GM19023 (cell line): Measurements from ENCODE around the gene TOR1AIP2.

Experiments used
- ATAC-seq: cut with Tn5 transposase; IDR thresholded peaks from one replicate; pipeline ENCODE4 v1.9.1; 2021; ENCODE audit warnings: mild to moderate bottlenecking, moderate library complexity; ENCODE audit not compliant: unreplicated experiment

Gene TOR1AIP2

GRCh38 chr1:179877586-179878265 lies at the start of gene TOR1AIP2:
TOR1AIP2 (minus strand) TSS chr1:179877803; CDS start chr1:179852665, 25,138 bp downstream.
- ATAC-seq: peak; percentile 63

DNA sequence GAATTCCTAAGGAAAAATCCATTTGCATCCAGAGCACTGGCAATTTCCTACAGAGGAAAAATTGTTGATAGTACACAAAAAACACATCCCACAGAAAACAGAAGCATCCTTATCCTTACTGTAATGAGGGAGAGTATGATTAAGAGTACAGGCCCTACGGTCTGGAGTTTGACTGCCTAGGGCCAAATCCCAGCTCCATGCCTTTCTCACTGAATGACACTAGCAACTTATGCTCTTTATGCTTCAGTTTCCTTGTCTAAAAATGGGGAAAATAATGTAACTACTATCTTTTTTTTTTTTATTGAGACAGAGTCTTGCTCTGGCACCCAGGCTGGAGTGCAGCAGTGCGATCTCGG lies 49.2 kb upstream of the TOR1AIP2 start:
- ATAC-seq: no peak

GRCh38 chr1:179925922-179926849 lies 48.6 kb upstream of the TOR1AIP2 start:
- no peak for ATAC-seq

GRCh38 chr1:179925302-179925701 lies 47.7 kb upstream of the TOR1AIP2 start:
- ATAC-seq: no peak

DNA sequence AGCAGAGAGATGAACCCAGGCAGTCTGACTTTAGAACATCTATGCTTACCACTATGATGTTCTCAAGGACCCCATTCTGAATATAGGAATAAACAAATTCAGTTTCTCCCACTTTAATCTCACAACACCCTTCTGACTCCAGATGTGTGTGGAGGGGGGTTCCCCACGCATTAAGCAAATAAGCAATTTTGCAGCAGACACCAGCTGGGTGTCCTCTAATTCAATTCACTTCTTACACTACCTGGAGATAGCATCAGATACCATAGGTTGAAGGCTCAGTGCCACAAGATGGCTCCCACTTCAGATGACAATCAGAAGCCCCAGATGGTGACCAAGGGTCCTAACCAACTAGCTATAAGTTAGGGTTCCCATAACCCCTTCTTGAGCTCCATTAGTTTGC lies 46.7 kb upstream of the TOR1AIP2 start:
- ATAC-seq: peak; percentile 71

DNA sequence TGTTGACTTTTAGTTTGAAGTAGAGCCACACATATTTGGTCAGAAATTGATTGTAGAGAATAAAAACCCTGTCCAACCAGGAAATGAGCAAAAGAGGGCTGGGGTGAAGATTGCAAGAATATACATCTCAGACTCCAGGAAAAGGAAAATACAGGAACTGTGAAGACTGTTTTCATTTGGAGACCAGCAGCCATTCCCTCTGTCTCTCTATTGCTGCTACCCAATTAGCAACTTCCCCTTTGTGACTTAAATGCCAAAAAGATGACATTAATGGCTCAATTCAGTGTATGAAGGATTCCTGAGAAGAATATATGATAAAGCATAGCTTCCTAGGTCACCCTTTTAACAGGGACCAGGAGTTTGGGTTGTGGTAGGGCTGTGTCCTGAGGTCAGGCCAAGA lies 45.4 kb upstream of the TOR1AIP2 start:
- ATAC-seq: no peak

- no peak for ATAC-seq
These were observed 44.6 kb upstream of the TOR1AIP2 start for GRCh38 chr1:179921981-179922872.

- no peak for ATAC-seq
These were observed 43.9 kb upstream of the TOR1AIP2 start for GRCh38 chr1:179921472-179921871.

DNA sequence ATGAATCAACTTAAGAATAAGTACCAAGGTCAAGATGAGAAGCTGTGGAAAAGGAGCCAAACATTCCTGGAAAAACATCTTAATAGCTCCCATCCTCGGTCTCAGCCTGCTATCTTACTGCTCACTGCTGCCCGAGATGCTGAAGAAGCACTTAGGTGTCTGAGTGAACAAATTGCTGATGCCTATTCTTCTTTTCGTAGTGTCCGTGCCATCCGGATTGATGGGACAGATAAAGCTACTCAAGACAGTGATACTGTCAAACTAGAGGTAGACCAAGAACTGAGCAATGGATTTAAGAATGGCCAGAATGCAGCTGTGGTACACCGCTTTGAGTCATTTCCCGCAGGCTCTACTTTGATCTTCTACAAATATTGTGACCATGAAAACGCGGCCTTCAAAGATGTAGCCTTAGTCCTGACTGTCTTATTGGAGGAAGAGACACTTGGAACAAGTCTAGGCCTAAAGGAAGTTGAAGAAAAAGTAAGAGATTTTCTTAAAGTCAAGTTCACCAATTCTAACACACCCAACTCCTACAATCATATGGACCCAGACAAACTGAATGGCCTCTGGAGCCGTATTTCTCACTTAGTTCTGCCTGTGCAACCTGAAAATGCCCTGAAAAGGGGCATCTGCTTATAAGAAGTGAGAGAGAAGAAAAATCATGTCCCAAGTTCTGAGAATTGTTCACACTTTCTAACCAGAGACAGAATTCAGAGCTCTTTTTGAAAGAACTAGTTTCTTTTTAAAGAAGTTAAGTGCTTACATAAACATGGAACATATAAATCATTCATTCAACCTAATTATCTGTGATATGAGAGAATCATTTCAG lies 40.2 kb upstream of the TOR1AIP2 start:
- ATAC-seq: no peak

GRCh38 chr1:179911812-179912211 lies 34.2 kb upstream of the TOR1AIP2 start:
- no peak for ATAC-seq

GRCh38 chr1:179910934-179911333 lies 33.3 kb upstream of the TOR1AIP2 start:
- no peak for ATAC-seq

DNA sequence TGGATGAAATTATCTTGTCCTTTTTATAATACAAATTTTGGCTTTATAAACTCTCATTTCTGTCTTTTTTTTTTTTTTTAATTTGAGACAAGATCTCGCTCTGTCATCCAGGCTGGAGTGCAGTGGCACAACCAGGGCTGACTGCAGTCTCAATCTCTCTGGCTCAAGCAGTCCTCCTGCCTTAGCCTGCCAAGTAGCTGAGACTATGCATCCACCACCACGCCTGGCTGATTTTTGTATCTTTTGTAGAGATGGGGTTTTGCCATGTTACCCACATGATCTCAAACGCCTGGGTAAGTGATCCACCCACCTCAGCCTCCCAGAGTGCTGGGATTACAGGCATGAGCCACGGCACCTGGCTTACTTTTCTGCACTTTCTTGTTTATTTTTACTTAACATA lies 12.0 kb upstream of the TOR1AIP2 start:
- ATAC-seq: no peak

GRCh38 chr1:179888071-179888470 lies 10.5 kb upstream of the TOR1AIP2 start:
- no peak for ATAC-seq

DNA sequence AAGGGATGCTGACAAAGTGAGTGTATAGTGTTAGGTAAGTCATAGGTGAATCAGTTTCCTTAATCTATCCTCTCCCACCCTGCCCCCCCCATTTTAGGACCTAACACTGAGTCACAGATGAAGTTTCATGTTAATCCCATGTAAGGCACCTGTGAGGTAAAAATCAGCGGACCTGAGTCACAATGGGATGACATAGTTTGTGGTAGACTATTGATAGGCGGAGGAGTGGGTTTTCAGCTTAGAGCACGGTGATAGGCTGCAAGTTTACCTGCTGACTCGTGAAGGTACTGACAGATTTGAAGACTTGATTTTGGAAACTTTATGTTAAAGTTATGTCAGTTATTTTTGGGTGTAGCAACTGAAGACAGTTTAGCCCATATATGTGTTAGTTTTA lies 6.1 kb upstream of the TOR1AIP2 start:
- ATAC-seq: no peak

DNA sequence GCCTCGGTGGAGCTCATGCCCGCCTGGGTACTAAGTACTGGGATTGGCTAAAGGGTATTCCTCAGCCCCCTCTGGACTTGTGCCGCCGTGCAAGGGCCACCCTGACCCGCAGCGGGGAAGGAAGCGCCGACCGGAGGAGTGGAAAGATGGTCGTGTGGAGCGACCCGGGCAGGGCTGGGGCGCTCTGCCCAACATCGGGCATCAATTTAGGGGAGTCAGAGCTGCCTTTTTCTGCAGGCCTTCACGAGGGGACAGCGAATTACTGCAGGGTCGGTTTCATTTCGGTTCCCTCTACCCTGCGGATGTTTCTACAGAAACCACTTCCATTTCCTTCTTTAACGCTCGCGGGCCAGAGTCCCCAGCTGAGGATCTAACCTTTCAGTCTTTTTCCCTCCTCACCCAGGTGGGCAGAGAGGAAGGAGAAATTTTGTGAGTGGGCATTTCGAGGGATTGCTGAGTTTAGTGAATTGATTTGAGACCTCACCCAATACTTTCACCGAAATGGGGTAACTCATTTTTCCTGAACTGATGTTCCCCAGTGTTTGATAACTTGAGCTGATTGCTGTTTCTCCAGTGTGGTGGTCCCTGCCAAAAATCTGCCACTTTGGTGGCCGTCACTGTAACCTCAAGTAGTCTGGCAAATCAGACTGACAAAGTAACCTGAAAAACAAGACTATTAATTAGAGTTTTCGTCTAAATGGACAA lies 5.6 kb upstream of the TOR1AIP2 start:
- no peak for ATAC-seq

GRCh38 chr1:179882253-179883039 lies 4.8 kb upstream of the TOR1AIP2 start, which contains the start of gene TOR1AIP1:
TOR1AIP1 (plus strand) TSS chr1:179882285; CDS start chr1:179882503, 218 bp downstream.
- ATAC-seq: peak; percentile 77

DNA sequence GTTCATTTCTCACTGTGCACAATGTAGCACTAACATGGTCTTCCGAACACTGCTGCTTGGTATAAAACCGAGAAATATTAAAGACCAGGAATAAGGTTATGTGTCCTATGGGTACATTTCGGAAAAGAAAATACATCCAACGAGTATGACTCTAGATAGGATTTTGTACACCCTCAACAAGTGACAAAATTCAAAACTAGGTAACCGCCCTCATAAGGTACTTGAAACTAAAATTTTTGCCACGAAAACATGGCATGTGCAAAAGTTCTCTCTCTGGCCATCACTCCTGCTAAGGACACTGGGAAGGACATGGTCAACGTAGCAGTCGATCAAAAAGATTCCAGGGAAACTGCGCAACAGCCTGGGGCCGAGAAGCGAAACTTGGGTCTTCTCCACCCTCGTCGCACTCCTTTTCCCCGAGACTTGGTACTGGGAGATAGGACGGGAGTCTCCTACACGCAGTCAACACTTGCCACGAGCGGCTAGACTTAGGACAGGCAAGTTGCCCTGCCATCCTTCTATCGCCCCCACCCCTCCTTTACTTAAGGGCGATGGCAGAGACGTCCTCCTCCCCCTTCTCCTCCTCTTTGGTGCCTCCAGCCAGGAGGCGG lies 4.1 kb upstream of the TOR1AIP2 start:
- ATAC-seq: no peak

DNA sequence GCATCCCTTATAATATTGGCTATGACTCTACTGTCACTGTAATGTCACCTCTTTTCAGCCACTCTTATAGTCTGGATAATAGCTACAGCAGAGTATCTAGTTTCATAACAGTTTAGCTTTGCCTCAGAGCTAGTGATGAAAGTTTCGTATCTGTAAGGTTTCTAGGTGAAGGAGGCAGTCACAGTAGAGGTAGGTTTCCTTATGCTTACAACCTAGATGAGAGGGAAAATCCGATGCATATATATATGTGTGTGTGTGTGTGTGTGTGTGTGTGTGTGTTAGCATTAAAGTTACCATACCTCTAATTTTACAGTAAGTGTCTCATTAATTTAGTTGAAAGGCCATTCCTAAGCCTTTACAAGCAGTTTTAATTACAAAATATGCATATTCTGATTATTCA lies 2.2 kb upstream of the TOR1AIP2 start:
- no peak for ATAC-seq
